Measurements from ENCODE around the gene TMEM209. TPM values are rescaled to one million over a fixed set of nuclear protein-coding genes. Genes with fewer than 3 reads are reported as not detected.

The TMEM209 gene
- total RNA-seq, 1 donor from 2014 or later = 22.7 TPM

DNA sequence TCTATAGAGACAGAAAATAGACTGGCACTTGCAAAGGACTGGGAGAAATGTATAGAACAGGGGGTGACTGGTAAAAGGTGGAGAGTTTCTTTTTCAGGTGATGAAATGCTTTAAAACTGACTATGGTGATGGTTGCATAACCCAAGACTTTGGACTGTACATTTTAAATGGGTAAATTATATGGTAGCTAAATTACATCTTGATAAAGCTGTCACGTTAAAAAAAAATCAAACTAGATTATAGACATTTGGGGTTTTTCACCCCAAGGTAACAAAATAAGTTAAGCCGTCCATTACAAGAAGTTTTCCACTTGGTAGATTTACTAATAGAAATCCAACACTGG, 24.0 kb downstream of the TMEM209 start:
- Mint-ChIP-seq H3K27ac (ENCODE audit: unreplicated experiment) (no peak overlapping the region), H3K4me3 (ENCODE audit: unreplicated experiment) (no peak overlapping the region), H3K9me3 (ENCODE audit: unreplicated experiment) (no peaks in the 10 kb centered on the region), H3K36me3 (ENCODE audit: unreplicated experiment) (peaks cover 32% of the 10 kb centered on the region), H3K27me3 (ENCODE audit: unreplicated experiment) (no peaks in the 10 kb centered on the region), H3K4me1 (ENCODE audit: unreplicated experiment) (no peaks in the 10 kb centered on the region)
- TF ChIP-seq, protein P1, sequence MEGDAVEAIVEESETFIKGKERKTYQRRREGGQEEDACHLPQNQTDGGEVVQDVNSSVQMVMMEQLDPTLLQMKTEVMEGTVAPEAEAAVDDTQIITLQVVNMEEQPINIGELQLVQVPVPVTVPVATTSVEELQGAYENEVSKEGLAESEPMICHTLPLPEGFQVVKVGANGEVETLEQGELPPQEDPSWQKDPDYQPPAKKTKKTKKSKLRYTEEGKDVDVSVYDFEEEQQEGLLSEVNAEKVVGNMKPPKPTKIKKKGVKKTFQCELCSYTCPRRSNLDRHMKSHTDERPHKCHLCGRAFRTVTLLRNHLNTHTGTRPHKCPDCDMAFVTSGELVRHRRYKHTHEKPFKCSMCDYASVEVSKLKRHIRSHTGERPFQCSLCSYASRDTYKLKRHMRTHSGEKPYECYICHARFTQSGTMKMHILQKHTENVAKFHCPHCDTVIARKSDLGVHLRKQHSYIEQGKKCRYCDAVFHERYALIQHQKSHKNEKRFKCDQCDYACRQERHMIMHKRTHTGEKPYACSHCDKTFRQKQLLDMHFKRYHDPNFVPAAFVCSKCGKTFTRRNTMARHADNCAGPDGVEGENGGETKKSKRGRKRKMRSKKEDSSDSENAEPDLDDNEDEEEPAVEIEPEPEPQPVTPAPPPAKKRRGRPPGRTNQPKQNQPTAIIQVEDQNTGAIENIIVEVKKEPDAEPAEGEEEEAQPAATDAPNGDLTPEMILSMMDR (IDR thresholded peaks at IDR 0.05) = no peak
- no peak for DNase-seq (ENCODE audit: extremely low spot score, unreplicated experiment)

DNA sequence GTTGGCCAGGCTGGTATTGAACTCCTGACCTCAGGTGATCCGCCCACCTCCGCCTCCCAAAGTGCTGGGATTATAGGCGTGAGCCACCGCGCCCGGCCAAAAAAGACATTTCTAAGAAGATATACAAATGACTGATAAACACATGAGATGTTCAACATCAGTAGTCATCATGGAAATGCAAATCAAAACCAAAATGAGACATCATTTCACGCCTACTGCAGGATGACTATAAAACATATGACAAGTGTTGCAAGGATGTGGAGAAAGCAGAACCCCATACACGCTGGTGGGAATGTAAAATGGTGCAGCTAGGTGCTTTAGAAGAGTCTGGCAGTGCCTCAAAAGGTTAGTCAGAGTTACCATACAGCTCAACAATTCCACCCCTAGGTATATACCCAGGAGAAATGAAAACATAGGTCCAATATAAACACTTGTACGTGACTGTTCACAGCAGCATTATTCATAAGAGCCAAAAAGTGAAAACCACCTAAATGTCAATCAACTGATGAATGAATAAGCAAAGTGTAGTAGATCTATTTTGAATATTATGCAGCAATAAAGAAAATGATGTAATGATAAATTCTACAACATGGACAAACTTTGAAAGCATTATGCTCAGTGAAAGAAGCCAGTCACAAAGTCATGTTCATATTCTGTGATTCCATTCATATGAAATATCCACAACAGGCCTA, 24.5 kb downstream of the TMEM209 start:
- Mint-ChIP-seq H3K27ac (ENCODE audit: unreplicated experiment) (no peak overlapping the region), H3K36me3 (ENCODE audit: unreplicated experiment) (peaks cover 32% of the 10 kb centered on the region), H3K4me3 (ENCODE audit: unreplicated experiment) (no peak overlapping the region), H3K4me1 (ENCODE audit: unreplicated experiment) (no peaks in the 10 kb centered on the region), H3K9me3 (ENCODE audit: unreplicated experiment) (no peaks in the 10 kb centered on the region), H3K27me3 (ENCODE audit: unreplicated experiment) (no peaks in the 10 kb centered on the region)
- TF ChIP-seq, protein P1 (IDR thresholded peaks at IDR 0.05) = no peak
- no peak for DNase-seq (ENCODE audit: extremely low spot score, unreplicated experiment)

DNA sequence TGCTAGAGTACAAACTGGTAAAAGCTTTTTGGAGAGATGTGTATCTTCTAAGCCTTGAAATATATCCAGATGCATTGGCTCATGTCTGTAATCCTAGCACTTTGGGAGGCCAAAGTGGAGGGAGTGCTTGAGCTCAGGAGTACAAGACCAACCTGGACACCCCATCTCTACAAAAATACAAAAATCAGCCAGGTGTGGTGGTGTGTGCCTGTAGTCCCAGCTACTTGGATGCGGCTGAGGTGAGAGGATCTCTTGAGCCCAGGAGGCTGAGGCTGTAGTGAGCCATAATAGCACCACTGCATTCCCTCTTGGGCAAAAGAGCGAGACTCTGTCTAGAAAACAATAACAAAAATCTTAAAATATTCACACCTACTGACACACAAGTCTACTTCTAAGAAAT, 25.6 kb downstream of the TMEM209 start:
- Mint-ChIP-seq H3K4me1 (ENCODE audit: unreplicated experiment) (no peaks in the 10 kb centered on the region), H3K36me3 (ENCODE audit: unreplicated experiment) (peaks cover 35% of the 10 kb centered on the region), H3K27me3 (ENCODE audit: unreplicated experiment) (no peaks in the 10 kb centered on the region), H3K4me3 (ENCODE audit: unreplicated experiment) (no peak overlapping the region), H3K9me3 (ENCODE audit: unreplicated experiment) (no peaks in the 10 kb centered on the region), H3K27ac (ENCODE audit: unreplicated experiment) (no peak overlapping the region)
- TF ChIP-seq, protein P1 (IDR thresholded peaks at IDR 0.05) = no peak
- DNase-seq (ENCODE audit: extremely low spot score, unreplicated experiment) = no peak

DNA sequence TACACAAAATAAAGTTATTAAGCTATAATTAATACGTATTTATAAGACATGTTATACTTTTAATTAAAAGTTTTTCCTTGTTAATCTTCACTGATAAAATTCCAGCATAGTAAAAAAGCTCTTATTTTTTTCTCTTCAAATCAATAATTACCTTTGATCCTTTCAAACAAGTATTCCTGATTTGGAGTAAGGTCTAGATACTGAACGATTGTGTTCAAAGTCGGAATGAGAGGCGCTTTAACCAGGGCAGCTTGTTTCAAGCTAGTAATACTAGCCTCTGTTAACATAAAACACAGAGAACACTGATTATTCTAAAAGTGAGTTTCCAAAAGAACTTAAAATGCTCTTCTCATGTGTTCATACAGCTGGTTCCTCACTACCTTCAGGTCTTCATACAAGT, 27.0 kb downstream of the TMEM209 start:
- Mint-ChIP-seq H3K27ac (ENCODE audit: unreplicated experiment) (no peak overlapping the region), H3K27me3 (ENCODE audit: unreplicated experiment) (no peaks in the 10 kb centered on the region), H3K4me3 (ENCODE audit: unreplicated experiment) (no peak overlapping the region), H3K4me1 (ENCODE audit: unreplicated experiment) (no peaks in the 10 kb centered on the region), H3K36me3 (ENCODE audit: unreplicated experiment) (peaks cover 34% of the 10 kb centered on the region), H3K9me3 (ENCODE audit: unreplicated experiment) (no peaks in the 10 kb centered on the region)
- DNase-seq (ENCODE audit: extremely low spot score, unreplicated experiment) = no peak
- TF ChIP-seq, protein P1 (IDR thresholded peaks at IDR 0.05) = no peak

DNA sequence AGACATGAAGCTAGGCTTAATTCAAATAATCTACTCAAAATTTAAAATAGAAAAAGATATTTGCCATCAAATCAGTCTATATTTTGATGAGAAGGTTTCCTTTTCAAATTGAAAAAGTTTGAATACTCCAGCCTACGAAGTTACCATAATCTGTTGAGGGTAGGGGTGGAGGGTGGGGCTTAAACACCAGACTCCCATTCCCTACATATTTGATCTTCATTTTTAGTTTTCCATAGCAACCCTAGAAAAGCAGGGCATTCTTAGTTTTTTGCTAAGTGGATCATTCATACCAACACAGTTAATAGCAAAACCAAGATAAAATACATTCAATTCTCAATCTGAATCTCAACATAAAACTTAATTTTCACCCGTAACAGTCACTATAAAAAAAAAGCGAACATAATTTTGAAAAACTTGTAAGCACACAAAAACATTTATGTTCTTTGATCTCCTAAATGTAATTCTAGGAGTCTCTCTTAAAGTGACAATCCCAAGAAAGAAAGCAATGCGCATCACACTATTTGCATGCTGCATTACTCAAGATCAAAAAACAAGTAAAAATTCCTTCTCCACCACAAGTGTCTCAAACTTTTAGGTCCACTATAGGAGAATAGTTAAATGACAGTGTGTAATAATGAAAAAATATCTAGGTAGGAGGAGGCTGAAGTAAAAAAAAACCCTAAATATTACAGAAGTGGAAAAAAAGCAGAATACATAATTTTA, 30.8 kb downstream of the TMEM209 start:
- Mint-ChIP-seq H3K36me3 (ENCODE audit: unreplicated experiment) (peaks cover 36% of the 10 kb centered on the region), H3K27me3 (ENCODE audit: unreplicated experiment) (no peaks in the 10 kb centered on the region), H3K27ac (ENCODE audit: unreplicated experiment) (no peak overlapping the region), H3K9me3 (ENCODE audit: unreplicated experiment) (no peaks in the 10 kb centered on the region), H3K4me1 (ENCODE audit: unreplicated experiment) (no peaks in the 10 kb centered on the region), H3K4me3 (ENCODE audit: unreplicated experiment) (no peak overlapping the region)
- DNase-seq (ENCODE audit: extremely low spot score, unreplicated experiment) = no peak
- TF ChIP-seq, protein P1 (IDR thresholded peaks at IDR 0.05) = no peak
